ENCODE measurements around the gene RHBG.
A peak's percentile ranks its signal among the peaks of the same experiment; 100 is the strongest.

DNA sequence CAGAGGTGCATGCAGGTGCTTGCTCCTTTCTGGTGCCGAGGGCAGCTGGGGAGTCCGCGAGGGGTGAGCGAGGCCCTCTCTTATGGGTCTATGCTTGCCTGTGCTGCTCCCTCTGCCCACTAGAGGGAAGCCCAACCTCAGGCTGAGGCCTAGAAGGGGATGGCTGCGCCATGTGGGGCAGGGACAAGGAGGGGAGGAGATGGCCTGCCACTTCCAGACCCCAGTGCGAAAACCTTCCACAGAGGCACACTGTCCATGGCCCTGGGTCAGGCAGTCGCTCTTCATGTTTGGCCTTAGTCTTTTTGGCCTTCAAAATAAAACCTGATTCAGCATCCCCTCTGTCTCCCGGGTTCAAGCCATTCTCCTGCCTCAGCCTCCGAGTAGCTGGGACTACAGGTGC lies 14.0 kb downstream of the RHBG start:
- TF ChIP-seq, protein P1, sequence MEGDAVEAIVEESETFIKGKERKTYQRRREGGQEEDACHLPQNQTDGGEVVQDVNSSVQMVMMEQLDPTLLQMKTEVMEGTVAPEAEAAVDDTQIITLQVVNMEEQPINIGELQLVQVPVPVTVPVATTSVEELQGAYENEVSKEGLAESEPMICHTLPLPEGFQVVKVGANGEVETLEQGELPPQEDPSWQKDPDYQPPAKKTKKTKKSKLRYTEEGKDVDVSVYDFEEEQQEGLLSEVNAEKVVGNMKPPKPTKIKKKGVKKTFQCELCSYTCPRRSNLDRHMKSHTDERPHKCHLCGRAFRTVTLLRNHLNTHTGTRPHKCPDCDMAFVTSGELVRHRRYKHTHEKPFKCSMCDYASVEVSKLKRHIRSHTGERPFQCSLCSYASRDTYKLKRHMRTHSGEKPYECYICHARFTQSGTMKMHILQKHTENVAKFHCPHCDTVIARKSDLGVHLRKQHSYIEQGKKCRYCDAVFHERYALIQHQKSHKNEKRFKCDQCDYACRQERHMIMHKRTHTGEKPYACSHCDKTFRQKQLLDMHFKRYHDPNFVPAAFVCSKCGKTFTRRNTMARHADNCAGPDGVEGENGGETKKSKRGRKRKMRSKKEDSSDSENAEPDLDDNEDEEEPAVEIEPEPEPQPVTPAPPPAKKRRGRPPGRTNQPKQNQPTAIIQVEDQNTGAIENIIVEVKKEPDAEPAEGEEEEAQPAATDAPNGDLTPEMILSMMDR (IDR thresholded peaks at IDR 0.05 in 2 of 3, conservative IDR thresholded peaks at IDR 0.05 in 1 of 3; ENCODE audit: borderline replicate concordance in 1 of 3, insufficient read depth in 1 of 3, low read depth in 2 of 3, low read length in 2 of 3) = peak; percentile 87 to 92 (median 91)
- TF ChIP-seq EZH2 (IDR thresholded peaks at IDR 0.05) (no peak), FOSL1 (IDR thresholded peaks at IDR 0.05; ENCODE audit: low read depth) (no peak), SIN3A (IDR thresholded peaks at IDR 0.05; ENCODE audit: low read depth) (no peak), POLR2AphosphoS5 (IDR thresholded peaks at IDR 0.05; ENCODE audit: low read depth, low read length) (no peak), RAD21 (IDR thresholded peaks at IDR 0.05; ENCODE audit: low read depth) (peak; percentile 94), SRF (IDR thresholded peaks at IDR 0.05; ENCODE audit: low read depth) (no peak), JUND (IDR thresholded peaks at IDR 0.05) (no peak), POLR2A (IDR thresholded peaks at IDR 0.05; ENCODE audit: borderline replicate concordance, extremely low read depth, insufficient read depth, insufficient read length) (no peak), EZH2phosphoT487 (IDR thresholded peaks at IDR 0.05; ENCODE audit: borderline replicate concordance) (no peak), TCF7L2 (IDR thresholded peaks at IDR 0.05; ENCODE audit: borderline replicate concordance, extremely low read depth, insufficient read depth, insufficient read length) (no peak), CEBPB (IDR thresholded peaks at IDR 0.05; ENCODE audit: low read depth) (no peak)
- TF ChIP-seq, protein P2, sequence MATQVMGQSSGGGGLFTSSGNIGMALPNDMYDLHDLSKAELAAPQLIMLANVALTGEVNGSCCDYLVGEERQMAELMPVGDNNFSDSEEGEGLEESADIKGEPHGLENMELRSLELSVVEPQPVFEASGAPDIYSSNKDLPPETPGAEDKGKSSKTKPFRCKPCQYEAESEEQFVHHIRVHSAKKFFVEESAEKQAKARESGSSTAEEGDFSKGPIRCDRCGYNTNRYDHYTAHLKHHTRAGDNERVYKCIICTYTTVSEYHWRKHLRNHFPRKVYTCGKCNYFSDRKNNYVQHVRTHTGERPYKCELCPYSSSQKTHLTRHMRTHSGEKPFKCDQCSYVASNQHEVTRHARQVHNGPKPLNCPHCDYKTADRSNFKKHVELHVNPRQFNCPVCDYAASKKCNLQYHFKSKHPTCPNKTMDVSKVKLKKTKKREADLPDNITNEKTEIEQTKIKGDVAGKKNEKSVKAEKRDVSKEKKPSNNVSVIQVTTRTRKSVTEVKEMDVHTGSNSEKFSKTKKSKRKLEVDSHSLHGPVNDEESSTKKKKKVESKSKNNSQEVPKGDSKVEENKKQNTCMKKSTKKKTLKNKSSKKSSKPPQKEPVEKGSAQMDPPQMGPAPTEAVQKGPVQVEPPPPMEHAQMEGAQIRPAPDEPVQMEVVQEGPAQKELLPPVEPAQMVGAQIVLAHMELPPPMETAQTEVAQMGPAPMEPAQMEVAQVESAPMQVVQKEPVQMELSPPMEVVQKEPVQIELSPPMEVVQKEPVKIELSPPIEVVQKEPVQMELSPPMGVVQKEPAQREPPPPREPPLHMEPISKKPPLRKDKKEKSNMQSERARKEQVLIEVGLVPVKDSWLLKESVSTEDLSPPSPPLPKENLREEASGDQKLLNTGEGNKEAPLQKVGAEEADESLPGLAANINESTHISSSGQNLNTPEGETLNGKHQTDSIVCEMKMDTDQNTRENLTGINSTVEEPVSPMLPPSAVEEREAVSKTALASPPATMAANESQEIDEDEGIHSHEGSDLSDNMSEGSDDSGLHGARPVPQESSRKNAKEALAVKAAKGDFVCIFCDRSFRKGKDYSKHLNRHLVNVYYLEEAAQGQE (IDR thresholded peaks at IDR 0.05; ENCODE audit: low read depth) = no peak
- TF ChIP-seq, protein P3, sequence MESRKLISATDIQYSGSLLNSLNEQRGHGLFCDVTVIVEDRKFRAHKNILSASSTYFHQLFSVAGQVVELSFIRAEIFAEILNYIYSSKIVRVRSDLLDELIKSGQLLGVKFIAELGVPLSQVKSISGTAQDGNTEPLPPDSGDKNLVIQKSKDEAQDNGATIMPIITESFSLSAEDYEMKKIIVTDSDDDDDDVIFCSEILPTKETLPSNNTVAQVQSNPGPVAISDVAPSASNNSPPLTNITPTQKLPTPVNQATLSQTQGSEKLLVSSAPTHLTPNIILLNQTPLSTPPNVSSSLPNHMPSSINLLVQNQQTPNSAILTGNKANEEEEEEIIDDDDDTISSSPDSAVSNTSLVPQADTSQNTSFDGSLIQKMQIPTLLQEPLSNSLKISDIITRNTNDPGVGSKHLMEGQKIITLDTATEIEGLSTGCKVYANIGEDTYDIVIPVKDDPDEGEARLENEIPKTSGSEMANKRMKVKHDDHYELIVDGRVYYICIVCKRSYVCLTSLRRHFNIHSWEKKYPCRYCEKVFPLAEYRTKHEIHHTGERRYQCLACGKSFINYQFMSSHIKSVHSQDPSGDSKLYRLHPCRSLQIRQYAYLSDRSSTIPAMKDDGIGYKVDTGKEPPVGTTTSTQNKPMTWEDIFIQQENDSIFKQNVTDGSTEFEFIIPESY (IDR thresholded peaks at IDR 0.05; ENCODE audit: extremely low read depth, insufficient replicate concordance, low read length) = no peak
